NB4 (cell line): ENCODE results near the gene LHX5.

Experiments used
- CTCF ChIP-seq: IDR thresholded peaks from one replicate; pipeline ENCODE4 v1.5.1; 2012; ENCODE audit warnings: low read depth, low read length
- MAX ChIP-seq: IDR thresholded peaks from 2 replicates; pipeline ENCODE4 v1.6.1; 2011; ENCODE audit warnings: low read depth, low read length
- MYC ChIP-seq: IDR thresholded peaks from 2 replicates; pipeline ENCODE4 v1.6.1; 2011; ENCODE audit warnings: low read depth, low read length
- POLR2A ChIP-seq: IDR thresholded peaks from 2 replicates; pipeline ENCODE4 v1.6.1; 2011; ENCODE audit warnings: mild to moderate bottlenecking; ENCODE audit not compliant: insufficient read length; ENCODE audit errors: extremely low read depth

GRCh38 chr12:113479216-113479589, 7.5 kb upstream of the LHX5 start:
- TF ChIP-seq CTCF, result no peak
- no peak for TF ChIP-seq MAX
- TF ChIP-seq POLR2A, result no peak
- no peak for TF ChIP-seq MYC
